Activated naive CD8-positive, alpha-beta T cell (primary cell): Measurements from ENCODE around the gene UBR1.
A peak's percentile ranks its signal among the peaks of the same experiment; 100 is the strongest.

ENCODE experiments used
- H3K27ac Mint-ChIP-seq: one replicate; pipeline ENCODE4 v1.8.0; 2021; ENCODE audit warnings: mixed read lengths
- H3K27me3 Mint-ChIP-seq: one replicate; pipeline ENCODE4 v1.8.0; 2021; ENCODE audit warnings: mixed read lengths
- H3K36me3 Mint-ChIP-seq: one replicate; pipeline ENCODE4 v1.8.0; 2021; ENCODE audit warnings: mixed read lengths
- H3K4me1 Mint-ChIP-seq: one replicate; pipeline ENCODE4 v1.8.0; 2021; ENCODE audit warnings: low read depth, mixed read lengths
- H3K4me3 Mint-ChIP-seq: one replicate; pipeline ENCODE4 v1.8.0; 2021; ENCODE audit warnings: mild to moderate bottlenecking, mixed read lengths
- H3K9me3 Mint-ChIP-seq: one replicate; pipeline ENCODE4 v1.8.0; 2021; ENCODE audit warnings: low read depth, mixed read lengths

UBR1 gene

DNA sequence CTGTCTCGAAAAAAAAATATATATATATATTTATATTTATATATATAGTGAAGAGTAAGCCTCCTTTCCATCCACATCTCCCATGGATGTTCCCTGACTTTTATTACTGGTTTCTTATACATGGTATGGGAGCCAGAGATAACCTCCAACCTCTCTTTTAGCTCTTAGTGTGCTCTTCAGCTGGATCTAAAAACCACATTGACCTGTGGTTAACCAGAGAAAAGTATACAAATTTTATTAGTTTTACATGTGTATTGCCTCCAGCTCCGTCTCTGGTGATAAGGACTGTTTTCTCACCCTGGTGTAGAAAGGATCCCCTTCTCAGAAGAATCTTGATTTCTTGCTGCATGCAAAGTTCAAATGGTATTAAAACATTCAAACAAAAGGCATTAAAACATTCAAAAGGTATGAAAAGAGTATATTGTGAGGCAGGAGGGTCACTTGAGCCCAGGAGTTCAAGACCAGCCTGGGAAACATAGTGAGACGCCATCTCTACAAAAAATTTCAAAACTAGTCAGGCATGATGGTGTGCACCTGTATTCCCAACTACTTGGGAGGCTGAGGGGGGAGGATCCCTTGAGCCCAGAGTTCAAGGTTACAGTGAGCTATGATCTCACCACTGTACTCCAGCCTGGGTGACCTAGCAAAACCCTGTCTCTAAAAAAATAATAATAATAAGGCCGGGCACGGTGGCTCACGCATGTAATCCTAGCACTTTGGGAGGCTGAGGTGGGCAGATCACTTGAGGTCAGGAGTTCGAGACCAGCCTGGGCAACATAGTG lies 171.8 kb downstream of the UBR1 start:
- peak overlapping the region; percentile 13 for H3K27ac Mint-ChIP-seq
- H3K4me1 Mint-ChIP-seq: no peaks in the 10 kb centered on the region
- peaks cover 2% of the 10 kb centered on the region for H3K36me3 Mint-ChIP-seq
- H3K9me3 Mint-ChIP-seq: no peaks in the 10 kb centered on the region
- H3K27me3 Mint-ChIP-seq: no peaks in the 10 kb centered on the region
- H3K4me3 Mint-ChIP-seq: no peak overlapping the region

DNA sequence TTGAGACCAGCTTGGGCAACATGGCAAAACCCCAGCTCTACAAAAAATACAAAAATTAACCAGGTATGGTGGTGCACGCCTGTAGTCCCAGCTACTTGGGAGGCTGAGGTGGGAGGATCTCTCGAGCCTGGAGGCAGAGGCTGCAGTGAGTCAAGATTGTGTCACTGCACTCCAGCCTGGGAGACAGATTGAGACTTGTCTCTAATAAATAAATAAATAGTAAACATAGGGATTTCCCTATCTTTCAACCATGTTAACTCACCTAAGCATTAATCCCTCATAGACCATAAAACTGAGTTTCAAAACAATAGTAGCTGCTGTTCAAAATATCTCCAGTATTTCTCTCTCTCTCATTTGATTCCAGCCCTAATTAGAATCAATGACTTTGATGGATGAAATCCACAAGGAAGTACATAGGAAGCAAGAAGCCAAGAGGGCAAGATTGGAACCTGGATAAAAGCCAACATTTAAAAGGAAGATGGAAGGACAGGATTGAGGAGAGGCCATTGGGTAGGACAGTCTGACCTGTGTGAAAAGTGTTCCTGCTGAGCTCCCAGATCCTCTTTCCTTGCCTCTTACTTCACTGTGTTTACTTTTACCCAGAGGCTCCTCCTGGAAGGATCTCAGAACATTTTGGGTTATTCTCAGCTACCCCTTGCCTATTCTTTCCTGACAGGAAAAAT lies 172.9 kb downstream of the UBR1 start:
- Mint-ChIP-seq H3K36me3 (peaks cover 2% of the 10 kb centered on the region), H3K27ac (no peak overlapping the region), H3K4me1 (no peaks in the 10 kb centered on the region), H3K4me3 (no peak overlapping the region), H3K9me3 (no peaks in the 10 kb centered on the region), H3K27me3 (no peaks in the 10 kb centered on the region)

DNA sequence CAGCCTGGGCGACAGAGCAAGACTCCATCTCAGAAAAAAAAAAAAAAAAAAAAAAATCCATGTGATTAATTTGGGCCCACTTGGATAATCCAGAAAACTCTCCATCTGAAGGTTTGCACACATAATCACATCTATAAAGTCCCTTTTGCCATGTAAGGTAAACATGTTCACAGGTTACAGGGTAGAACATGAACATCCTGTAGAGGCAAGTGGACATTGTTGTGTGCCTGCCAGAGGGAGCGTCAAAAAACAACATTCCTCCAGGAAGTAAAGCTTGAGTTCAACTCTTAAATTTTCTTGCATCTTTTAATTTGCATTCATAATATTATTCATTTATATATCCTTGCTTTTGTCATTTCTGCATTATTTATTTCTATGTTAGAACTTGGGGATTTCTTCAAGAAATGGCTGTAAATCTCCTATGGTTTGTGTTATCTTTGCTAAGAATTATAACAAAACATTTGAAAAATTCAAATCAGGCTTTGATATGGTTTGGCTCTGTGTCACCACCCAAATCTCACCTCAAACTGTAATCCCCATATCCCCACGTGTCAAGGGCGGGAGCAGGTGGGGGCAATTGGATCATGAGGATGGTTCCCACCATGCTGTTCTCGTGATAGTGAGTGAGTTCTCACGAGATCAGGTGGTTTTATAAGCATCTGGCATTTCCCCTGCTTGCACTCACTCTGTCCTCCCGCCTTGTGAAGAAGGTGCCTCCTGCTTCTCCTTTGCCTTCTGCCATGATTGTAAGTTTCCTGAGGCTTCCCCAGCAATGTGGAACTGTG lies 173.9 kb downstream of the UBR1 start:
- Mint-ChIP-seq H3K4me1 (no peaks in the 10 kb centered on the region), H3K4me3 (no peak overlapping the region)

DNA sequence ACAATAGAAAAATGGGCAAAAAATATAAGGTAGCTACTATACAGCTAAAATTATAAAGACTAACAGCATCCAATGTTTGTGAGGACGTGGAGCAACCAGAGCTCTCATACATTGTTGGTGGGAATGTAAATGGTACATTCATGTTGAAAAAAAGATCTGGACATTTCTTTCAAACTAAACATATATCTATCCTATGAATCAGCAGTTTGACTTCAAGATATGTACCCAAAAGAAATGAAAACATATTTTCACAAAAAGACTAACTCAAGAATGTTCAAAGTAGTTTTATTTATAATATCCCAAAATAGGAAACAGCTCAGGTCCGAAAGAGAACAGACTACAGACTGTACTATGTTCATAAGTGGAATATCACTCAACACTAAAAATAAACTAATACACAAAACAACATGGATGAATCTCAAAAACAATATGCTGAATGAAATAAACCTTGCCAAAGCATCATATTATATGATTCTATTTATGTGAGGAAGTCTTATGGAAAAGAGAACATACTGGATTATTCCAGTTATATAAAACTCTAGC lies 176.5 kb downstream of the UBR1 start:
- Mint-ChIP-seq H3K9me3 (no peaks in the 10 kb centered on the region), H3K4me3 (no peak overlapping the region), H3K4me1 (no peaks in the 10 kb centered on the region), H3K27ac (no peak overlapping the region), H3K27me3 (no peaks in the 10 kb centered on the region), H3K36me3 (no peaks in the 10 kb centered on the region)

More for the DNA sequence above, 173.9 kb downstream of the UBR1 start:
- Mint-ChIP-seq H3K36me3 (no peaks in the 10 kb centered on the region), H3K27me3 (no peaks in the 10 kb centered on the region), H3K27ac (no peak overlapping the region), H3K9me3 (no peaks in the 10 kb centered on the region)

DNA sequence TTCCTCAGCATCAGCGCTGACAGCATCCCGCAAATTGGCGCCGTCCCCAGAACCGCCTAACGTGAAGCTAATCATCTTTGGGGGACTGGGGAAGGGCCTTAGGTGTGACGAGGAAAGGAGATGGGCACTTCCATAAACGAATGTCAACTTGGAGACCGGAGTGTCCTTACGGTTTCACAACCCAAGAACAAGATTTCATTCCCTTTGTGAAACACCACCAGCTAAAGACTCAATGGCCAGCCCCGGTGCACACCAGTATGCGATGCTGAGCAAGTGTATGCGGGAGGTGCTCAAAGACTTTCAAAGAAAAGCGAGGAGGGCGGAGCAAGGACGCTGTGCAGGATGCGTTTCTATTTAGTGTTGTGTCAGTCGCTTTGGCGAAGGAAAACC lies 184.5 kb downstream of the UBR1 start:
- no peaks in the 10 kb centered on the region for H3K27me3 Mint-ChIP-seq
- peaks cover 31% of the 10 kb centered on the region for H3K4me1 Mint-ChIP-seq
- no peaks in the 10 kb centered on the region for H3K9me3 Mint-ChIP-seq
- no peaks in the 10 kb centered on the region for H3K36me3 Mint-ChIP-seq
- H3K4me3 Mint-ChIP-seq: peak overlapping the region; percentile 94
- H3K27ac Mint-ChIP-seq: peak overlapping the region; percentile 93

DNA sequence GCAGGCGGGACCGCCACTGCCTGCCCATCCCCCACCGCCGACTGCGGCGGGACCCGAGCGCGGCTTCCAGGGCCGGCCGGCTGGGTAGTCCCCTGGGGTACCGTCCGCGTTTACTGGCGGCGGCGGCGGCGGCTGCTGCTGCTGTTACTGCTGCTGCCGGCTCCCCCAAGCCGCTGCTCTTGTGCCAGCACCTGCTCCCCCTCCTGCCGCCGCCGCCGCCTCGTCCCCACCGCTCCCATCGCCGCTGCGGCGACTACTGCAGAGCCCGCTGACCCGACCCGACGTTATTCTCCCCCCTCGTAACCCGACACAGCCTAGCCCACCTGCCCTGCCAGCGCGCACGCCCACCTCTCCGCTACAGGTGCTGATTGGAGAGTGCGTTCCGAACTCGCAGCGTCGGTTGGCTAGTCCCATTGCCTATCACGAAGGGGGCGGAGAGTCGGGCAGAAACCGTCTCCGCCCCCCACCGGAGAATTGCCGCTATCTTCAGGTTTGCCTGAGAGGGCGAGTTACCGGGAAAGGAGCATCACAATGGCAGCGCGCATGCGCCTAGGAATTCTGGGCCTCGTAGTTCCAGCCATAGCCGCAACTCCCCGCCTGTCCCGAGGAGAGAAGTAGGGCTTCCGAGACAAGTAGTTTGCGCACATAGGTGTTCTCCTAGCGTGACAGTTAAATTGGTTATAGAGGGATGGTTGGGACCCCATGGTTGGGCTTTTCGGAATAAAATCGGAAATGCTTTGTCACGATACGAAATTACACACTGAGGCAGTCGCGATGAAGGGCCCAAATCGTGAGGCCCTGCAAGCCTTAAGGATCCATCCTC lies 185.1 kb downstream of the UBR1 start, which contains the start of gene TTBK2:
TSS of gene TTBK2 (minus strand) at position 260 of the 823 bp plus-strand sequence. CDS start 42,161 bp downstream, outside the sequence.
- Mint-ChIP-seq H3K27ac (peak within 1 kb of the TSS; percentile 94), H3K36me3 (no peaks in the 10 kb centered on the region), H3K4me1 (peaks cover 33% of the 10 kb centered on the region), H3K4me3 (peak within 1 kb of the TSS; percentile 99), H3K9me3 (no peaks in the 10 kb centered on the region), H3K27me3 (no peaks in the 10 kb centered on the region)

DNA sequence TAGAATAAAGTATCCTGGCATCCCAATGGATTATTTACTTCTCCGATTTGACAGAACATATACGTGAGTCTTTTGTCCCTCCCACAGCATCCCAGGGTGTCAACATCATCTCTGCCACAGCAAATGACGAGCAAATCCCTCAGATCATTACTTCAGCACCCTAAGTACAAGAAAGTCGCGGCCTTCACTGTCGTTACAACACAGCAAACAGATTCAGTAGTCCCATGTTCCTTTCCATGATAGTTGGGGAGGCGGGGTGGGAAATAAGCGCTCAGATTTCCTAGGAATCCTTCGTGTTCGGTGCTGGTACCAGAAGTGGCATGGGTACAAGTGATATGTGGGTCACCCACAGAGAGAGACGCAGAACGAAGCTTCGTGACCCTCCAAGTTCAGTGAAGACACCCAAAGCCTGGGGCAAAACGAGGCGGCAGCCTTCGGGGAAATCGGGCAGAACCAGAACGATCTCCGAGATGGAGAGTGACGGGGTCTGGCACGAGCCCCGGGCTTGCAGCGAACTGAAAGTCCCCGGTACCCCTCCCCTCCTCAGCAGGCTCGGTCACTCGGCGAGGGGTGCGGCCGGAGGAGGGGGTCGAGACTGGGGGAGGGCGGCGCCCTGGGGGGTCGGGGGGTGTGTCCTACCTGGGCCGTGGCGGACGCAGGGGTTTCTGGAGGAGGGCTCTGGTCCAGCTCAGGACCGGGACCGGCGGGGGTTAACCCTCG lies 185.9 kb downstream of the UBR1 start:
- Mint-ChIP-seq H3K9me3 (no peaks in the 10 kb centered on the region), H3K4me1 (peaks cover 39% of the 10 kb centered on the region), H3K36me3 (no peaks in the 10 kb centered on the region), H3K4me3 (peak overlapping the region; percentile 99), H3K27ac (peak overlapping the region; percentile 94), H3K27me3 (no peaks in the 10 kb centered on the region)

DNA sequence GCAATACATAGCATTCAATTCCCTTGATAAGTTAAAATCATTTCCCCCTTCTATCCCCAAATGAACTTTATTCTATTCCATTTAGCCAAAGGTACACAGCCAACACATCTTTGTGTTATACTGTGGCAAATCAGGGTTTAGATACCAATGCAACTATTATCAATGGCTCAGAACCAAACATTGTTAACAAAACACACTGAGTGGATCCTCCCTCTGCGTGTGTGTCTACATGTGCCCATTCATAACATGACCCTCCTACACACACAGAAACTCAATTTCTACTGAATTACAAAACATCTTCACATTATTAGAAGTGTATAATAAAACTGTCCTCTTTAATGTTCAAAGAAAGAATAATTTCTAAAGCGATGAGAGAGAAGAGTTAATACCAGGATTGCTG lies 186.5 kb downstream of the UBR1 start:
- H3K36me3 Mint-ChIP-seq: no peaks in the 10 kb centered on the region
- peaks cover 43% of the 10 kb centered on the region for H3K4me1 Mint-ChIP-seq
- peak overlapping the region; percentile 94 for H3K27ac Mint-ChIP-seq
- H3K4me3 Mint-ChIP-seq: peak overlapping the region; percentile 99
- H3K9me3 Mint-ChIP-seq: no peaks in the 10 kb centered on the region
- no peaks in the 10 kb centered on the region for H3K27me3 Mint-ChIP-seq

DNA sequence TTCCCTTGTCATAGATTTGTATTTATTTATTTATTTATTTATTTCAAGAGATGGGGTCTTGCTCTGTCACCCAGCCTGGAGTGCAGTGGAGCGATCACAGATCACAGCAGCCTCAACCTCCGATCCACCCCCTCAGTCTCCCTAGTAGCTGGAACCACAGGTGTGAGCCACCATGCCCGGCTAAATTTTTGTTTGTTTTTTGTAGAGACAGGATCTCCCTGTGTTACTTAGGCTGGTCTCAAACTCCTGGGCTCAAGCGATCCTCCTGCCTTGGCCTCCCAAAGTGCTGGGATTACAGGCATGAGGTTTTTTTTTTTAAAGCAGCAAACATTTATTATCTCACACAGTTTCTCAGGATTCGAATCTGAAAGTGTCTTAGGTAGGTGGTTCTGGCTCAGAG lies 187.8 kb downstream of the UBR1 start:
- H3K4me1 Mint-ChIP-seq: peaks cover 44% of the 10 kb centered on the region
- no peak overlapping the region for H3K27ac Mint-ChIP-seq
- H3K36me3 Mint-ChIP-seq: no peaks in the 10 kb centered on the region
- H3K4me3 Mint-ChIP-seq: no peak overlapping the region
- H3K9me3 Mint-ChIP-seq: no peaks in the 10 kb centered on the region
- no peaks in the 10 kb centered on the region for H3K27me3 Mint-ChIP-seq

DNA sequence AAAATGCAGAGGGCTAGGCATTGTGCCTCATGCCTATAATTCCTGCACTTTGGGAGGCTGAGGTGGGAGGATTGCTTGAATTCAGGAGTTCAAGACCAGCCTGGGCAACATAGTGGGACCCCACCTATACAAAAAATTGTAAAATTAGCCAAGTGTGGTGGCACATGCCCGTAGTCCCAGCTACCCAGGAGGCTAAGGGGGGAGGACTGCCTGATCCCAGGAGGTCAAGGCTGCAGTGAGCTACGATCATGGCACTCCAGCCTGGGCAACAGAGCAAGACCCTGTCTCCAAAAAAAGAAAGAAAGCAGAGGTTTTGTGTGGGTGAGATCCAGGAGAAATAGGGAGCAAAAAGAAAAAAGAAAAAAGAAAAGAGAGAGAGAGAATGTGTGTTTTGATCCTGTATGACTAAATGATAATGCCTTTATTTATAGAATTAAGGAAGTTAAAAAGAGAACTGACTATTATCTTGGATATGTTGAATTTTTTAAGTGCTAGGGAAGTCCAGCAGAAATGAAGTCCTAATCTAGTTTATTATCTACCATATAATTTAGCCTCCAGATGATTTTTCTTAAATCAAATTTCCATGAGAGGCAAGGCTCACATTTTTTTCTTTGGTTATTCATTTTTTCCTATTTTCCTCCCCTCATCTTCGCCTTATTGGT lies 190.1 kb downstream of the UBR1 start:
- H3K36me3 Mint-ChIP-seq: no peaks in the 10 kb centered on the region
- no peaks in the 10 kb centered on the region for H3K9me3 Mint-ChIP-seq
- no peak overlapping the region for H3K27ac Mint-ChIP-seq
- H3K4me1 Mint-ChIP-seq: peaks cover 44% of the 10 kb centered on the region
- no peaks in the 10 kb centered on the region for H3K27me3 Mint-ChIP-seq
- no peak overlapping the region for H3K4me3 Mint-ChIP-seq

DNA sequence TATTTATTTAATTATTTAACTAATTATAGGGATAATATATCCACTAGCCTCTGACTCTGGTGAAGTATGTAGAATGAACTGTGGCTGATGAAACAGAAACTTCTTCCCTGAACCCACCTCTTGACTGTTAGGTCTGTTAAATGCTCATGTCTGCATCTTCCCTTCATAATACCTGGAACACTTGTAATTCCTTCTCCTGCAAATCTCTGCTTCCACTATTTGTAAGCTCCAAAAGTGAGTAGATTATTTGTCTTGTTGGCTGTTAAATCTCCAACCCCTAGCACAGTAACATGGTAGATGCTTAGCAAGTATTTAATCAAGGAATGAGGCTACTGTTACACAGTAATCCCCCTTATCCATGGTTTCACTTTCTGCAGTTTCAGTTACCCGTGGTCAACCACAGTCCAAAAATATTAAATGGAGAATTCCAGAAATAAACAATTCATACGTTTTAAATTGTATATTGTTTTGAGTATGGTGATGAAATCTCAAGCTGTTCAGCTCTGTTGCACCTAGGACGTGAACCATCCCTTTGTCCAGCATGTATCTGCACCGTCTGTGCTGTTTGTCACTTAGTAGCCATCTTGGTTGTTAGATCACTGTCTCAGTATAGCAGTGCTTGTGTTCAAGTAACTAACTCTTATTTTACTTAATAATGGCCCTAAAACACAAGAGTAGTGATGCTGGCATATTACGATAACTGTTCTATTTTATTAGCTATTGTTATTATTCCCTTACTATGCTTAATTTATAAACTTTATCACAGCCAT lies 190.9 kb downstream of the UBR1 start:
- Mint-ChIP-seq H3K4me3 (no peak overlapping the region), H3K4me1 (peaks cover 45% of the 10 kb centered on the region), H3K27me3 (no peaks in the 10 kb centered on the region), H3K27ac (no peak overlapping the region), H3K36me3 (no peaks in the 10 kb centered on the region), H3K9me3 (no peaks in the 10 kb centered on the region)

DNA sequence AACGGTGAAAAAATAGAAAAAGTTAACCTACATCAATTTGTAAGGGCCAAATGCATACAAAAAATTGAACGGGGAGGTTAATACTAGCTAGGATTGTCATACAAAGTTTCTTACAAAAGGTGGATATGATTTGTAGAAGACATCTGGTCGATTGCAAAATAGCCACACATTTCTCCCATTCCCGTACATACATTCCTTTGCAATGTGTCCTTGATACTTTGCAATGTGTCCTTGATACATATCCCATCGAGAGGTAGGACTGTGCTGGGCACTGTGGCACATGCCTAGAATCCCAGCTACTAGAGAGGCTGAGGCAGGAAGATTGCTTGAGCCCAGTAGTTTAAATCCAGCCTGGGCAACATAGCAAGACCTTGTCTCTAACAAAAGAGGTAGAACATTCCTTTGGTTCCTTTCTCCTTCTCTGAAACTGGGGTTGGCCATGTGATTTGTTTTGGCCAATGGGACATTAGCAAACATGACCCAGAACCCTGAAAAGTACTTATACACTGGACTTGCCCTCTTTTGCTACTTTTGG lies 194.7 kb downstream of the UBR1 start:
- Mint-ChIP-seq H3K9me3 (no peaks in the 10 kb centered on the region), H3K27ac (peak overlapping the region; percentile 54), H3K4me1 (peaks cover 37% of the 10 kb centered on the region), H3K36me3 (peaks cover 5% of the 10 kb centered on the region), H3K4me3 (no peak overlapping the region), H3K27me3 (no peaks in the 10 kb centered on the region)
